Kidney tubule cell (primary cell): ENCODE measurements around the gene RANBP9.
A peak's percentile ranks its signal among the peaks of the same experiment; 100 is the strongest.

Experiments used
- DNase-seq: peaks from one replicate; pipeline ENCODE4 v3.0.0-alpha.2; 2018; ENCODE audit warnings: low spot score

RANBP9 gene

DNA sequence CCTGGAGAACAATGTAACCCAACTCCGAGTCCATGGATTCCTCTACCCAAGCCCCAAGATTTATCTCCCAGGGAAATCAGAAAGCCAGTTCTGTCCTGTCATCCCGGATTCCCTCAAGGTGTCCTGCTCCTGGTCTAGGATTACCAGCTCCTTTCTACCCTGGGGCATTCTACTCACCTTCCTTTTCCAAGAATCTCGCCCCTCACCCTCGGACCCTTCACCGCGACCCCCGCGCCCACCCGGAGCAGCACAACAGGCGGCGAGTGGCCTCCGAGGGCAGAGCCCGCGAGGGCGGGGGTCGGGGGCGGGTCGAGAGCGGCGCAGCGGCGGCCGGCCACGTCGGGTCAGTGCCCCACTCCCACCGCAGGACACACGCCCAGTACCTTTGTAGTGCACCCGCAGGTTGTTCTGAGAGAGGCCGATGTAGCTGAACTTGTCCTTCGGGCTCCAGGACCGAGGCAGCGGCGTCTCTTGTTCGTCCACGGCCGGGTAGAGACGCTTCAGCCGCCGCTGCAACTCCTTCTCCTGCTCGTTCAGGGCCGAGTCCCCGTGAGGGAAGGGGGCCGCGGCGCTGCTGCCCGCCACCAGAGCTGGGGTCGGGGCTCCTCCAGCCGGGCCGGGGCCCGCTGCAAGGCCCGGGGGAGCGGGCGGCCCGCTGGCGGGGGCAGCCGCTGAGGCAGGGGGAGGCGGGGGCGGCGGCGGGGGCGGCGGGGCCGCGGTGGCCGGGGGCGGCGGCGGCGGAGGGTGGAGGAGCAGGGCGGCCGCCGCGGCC is 897 bp downstream of the RANBP9 start:
- DNase-seq = peak; percentile 53

DNA sequence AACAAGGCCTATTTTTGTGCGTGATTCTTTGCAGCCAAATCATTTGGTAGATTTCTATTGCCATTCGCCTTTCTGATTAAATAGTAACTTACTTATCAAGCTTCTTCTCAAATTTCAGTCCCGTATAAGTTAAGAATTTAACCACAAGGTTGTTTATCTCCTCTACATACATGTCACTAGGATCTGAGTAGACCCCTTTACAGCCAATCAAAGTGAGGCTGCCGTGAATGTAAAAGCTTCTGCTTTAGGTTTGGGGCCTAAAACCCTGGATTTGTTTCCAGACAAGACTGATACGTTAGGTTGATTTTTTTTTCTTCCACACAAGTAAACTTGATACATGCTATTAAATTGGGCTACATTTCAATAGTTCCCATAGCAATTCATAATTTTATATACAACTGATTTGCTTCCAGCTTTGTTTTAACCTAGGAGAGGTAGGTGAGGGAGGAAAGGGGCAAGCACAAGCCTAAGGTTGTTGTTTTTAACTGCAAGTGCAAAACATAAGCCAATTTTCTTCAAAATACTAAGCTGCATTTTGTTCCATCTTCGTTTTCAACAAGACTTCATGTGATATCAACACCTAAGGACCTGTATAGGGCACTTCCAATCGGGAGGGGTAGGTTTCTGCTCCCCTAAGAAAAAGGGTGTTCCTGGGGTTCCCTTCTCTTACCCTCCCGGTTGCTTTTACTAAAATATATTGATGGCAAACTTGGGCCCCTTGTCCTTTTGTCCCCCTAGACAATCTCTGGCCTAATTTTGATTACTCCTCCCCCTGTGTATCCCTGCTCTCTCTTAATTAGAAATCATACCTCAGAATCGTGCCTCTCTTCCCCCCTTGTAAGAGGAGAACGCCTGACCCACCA is 1.7 kb downstream of the RANBP9 start:
- DNase-seq = peak; percentile 12

DNA sequence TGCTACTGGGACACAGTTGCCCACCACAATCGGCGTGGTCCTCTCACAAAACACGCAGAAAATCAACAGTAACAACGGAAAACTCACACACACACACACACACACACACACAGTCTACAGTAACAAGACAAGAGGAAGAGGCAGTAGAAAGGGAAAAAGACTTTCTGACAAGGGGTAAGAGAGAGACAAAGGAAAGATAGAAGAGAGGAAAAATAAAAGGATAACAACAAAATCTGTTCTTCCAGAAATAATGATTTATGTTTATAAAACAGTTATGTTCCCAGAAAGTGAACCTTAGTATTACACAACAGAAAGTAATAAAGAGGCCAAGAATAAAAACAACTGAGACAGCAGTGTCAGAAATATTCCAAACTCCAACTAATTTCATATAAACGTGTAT is 2.9 kb downstream of the RANBP9 start:
- DNase-seq = peak; percentile 11

DNA sequence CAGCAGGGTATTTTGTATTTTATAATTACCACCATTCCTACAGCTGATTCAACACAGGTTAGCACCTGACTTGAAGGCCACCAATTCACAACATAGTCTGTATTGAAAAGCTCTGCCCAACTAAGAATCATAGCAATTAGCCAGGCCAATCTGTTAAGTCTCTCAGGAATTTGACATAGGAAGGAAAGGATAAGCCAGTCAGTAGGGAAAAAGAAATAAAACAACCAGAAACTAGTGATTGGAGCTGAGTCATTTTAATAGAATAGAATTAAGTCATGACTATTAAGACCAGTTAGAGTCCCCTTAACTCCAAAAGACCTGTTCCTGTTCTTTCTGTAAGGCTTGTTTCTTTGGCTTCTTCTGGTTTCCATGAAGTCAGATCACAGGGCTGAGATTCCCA is 8.1 kb downstream of the RANBP9 start:
- DNase-seq = no peak

DNA sequence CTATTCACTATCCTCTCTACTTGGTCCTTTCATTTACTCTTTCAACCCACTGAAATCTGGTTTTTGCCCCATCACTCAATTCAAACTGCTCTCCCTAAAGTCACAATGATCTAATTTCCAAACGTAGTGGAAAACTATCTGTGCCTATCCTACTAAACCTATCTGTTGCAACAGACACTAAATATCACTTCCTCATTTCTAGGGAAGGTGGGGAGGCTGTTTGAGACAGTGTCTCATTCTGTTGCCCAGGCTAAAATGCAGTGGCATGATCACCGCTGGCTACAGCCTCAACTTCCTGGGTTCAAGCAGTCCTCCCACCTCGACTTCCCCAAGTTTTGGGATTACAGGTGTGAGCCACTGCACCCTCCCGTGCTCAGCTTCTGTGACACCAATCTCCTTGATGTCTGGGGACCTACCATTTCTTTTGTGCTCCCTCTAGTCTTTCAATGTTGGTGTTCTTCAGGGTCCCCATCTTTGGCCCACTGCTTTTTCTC is 8.8 kb downstream of the RANBP9 start:
- peak; percentile 3 for DNase-seq

DNA sequence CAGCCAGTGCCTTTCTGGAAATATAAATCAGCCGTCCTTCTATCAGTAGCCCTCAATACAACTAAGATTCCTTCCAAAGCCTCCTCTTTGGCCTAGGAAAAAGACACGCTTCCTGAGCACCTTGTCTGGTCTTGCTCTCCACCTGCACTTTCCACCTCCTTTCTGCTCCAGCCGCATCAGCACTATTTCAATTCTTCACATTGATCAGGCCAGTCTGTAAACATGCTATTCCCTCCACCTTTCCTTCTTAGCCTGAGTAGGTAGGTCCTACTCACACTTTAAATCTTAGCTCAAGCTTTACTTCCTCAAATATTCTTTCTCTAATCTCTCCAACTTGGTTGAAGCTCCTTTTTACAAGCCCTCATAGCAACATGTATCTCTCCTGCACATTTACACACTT is 11.4 kb downstream of the RANBP9 start:
- DNase-seq = no peak

DNA sequence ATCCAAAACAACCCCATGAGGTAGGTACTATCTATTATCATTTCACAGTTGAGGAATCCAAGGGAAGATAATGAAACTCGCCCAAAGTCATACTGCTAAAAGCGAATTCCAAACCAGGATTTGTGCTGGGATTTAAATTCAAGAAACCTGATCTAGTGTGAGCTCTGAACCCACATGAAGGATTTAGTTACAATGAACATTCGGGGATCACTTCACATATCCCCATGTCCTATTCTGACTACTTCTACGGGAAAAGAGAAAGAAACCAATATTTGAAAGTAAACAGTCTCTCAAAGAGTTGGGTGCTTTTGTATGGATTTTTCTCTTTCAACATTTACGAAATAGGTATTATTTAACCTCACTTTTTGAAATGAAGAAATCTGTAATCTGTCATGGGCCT is 12.9 kb downstream of the RANBP9 start:
- DNase-seq = no peak

DNA sequence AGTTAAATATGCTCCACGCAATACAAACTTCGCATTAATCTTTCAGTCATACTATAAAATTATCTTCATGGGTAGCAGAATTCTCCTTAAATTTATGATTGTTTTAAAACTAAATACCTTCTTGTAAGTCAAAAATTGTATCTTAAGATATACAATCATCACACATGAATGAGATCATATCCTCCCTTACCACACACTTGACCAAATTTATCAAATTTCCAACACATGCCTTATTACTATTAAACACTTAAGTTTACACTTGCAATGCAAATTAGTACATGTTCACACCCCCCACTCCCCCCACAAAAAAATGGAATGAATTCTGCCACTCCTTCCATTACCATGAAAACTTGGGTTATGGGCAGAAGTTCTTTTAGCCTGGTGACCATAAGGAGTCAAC is 13.8 kb downstream of the RANBP9 start:
- no peak for DNase-seq

DNA sequence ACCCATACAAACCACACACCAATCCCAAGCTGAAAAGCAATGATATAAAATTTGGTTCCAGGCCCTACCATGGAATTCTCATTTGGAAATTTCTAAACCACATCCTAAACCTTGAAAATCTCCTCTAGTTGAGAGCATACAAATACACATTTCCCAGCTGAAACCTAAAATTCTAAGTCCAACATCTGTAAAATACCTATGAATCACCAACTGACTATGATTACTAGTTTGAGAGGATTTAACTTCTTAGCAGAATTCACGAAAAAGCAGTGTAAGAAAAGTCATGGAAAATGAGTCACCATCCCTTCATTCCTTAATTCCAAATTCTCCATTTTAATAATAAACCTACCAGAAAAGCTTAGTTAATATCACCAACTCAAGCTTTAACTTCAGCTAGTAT is 15.4 kb downstream of the RANBP9 start:
- DNase-seq = peak; percentile 31

DNA sequence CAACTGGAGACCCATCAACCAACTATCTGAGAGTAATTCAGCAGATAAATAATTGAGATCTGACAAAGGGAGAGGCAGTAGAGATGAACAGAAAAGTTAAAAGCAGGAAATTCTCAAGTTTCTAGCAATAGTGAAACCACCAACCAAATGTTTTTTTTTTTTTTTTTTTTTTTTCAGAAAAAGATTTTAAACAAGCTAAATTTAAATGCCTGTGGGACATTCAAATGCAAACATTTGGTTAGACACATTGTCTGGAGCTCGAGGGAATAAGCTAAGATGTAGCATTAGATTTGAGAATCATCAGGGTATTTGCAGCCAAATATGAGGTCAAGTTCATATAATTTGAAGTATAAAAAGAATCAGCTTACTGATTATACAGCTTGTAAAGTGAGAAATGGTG is 16.4 kb downstream of the RANBP9 start:
- no peak for DNase-seq

DNA sequence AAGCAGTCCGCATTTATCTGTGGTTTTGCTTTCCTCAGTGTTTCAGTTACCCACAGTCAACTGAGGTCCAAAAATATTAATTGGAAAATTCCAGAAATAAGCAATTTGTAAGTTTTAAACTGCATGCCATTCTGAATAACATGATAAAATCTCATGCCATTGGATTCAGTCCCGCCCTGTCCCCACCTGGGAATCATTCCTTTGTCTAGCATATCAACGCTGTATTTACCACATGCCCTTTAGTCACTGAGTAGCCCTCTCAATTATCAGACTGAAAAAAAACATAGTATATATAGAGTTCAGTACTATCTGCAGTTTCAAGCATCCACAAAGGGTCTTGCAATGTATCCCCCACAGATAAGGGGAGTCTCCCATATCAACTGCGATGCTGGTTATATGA is 17.1 kb downstream of the RANBP9 start:
- DNase-seq = no peak

DNA sequence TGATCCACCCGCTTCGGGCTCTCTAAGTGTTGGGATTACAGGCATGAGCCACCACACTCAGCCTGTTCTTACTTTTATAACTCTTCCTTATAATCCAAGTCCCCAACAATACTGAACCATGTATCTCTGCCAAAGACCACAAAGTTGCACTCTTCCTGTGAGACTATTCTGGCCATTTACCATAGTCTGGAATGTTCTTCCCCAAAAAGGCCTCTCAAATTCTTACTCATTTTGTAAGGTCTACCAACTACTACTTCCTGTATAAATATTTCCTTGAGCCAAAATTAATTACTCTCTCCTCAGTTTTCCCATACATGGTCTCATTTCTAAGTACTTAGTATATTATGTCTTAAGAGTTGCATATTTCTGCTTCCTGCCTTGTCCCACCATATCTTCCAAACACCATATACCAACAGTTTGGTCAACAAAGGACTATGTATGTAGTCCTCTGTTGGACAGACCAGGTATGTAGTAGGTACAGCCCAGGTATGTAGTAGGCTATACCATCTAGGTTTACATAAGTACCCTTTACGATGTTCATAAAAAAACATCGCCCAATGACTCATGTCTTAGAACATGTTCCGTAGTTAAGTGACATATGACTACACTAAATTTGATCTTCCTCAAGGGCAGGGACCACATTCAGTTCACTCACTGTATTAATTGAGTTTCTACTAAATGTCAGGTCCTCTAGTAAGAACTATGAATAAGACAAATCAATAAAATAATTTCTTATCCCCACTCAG is 22.0 kb downstream of the RANBP9 start:
- DNase-seq = no peak

DNA sequence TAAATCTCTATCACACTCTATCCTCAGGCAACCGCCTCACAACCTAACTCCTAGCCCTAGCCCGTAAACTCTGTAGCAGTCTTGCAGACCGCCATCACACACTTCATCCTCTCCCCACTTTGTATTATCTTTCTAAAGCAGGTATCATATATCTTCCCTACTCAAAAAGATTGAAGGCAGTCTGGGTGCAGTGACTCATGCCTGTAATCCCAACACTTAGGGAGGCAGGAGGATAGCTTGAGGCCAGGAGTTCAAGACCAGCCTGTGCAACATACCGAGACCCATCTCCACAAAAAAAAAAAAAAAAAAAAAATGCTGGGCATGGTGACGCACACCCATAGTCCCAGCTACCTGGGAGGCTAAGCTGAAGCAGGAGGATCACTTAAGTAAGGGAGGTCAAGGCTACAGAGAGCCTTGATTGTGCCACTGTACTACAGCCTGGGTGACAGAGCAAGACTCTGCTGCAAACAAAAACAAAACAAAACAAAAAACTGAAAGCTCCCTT is 22.9 kb downstream of the RANBP9 start:
- no peak for DNase-seq

DNA sequence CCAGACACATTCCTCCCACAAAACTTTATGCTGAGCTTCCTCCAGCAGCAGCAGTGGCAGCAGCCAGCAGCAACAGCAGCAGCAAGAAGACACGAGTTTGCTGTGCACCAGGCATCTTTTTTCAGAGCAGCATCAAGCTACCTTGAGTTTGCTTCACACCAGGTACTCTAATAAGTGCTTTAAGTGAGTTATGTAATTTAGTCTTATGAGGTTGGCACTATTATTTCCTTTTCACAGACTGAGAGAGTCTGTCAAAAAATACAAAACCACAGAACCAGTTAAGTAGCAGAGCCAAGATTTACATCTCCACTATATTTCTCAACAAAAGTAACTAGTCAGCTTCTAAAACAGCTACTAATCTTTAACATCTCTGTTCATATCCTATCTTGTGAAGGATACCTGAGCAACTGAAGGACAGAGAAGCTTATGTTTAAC is 23.7 kb downstream of the RANBP9 start:
- DNase-seq = no peak

DNA sequence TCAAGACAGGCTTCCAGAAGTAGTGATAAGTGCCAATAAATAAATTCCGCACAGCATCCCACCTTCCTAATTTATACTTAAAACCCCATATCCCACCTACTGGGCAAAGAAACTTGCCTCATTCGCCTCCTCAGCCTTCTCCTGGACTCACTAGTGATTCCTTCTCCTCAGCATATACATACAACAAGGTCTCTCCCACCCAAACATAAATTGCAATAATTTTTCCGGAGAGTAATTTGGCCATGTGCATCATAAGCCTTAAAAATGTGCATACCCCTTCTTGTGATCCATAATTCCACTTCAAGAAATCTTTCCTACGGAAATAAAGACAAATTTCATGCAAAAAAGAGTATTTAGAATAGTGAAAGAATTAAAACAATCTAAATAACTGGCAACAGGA is 26.8 kb downstream of the RANBP9 start:
- DNase-seq = no peak

DNA sequence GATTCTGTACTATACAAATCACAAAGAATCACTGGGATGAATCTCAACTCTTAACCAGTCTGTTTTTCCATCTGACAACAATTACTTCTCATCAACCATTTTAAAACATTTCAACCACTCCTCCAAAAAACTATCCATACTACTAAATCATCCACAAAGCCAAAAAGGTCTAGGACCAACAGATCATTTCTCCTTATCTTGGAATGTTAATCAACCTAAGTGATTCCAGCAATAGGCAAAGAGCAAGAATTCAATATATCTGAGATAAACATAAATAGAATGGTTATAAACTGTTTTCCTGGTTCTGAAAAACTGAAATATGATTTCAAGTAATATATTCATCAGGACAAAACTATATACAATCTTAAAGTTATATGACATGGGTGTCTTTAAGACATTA is 28.6 kb downstream of the RANBP9 start:
- no peak for DNase-seq

DNA sequence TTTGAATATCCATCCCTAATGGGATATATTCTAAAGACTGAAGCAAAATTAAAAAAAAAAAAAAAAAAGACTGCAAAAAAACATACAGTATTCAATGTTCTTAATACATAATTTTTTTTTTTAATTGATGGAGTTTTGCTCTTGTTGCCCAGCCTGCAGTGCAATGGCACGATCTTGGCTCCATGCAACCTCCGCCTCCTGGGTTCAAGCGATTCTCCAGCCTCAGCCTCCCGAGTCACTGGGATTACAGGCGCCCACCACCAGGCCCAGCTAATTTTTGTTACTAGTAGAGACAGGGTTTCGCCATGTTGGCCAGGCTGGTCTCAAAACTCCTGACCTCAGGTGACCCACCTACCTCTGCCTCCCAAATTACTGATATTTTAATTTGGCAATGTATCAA is 29.3 kb downstream of the RANBP9 start:
- no peak for DNase-seq

DNA sequence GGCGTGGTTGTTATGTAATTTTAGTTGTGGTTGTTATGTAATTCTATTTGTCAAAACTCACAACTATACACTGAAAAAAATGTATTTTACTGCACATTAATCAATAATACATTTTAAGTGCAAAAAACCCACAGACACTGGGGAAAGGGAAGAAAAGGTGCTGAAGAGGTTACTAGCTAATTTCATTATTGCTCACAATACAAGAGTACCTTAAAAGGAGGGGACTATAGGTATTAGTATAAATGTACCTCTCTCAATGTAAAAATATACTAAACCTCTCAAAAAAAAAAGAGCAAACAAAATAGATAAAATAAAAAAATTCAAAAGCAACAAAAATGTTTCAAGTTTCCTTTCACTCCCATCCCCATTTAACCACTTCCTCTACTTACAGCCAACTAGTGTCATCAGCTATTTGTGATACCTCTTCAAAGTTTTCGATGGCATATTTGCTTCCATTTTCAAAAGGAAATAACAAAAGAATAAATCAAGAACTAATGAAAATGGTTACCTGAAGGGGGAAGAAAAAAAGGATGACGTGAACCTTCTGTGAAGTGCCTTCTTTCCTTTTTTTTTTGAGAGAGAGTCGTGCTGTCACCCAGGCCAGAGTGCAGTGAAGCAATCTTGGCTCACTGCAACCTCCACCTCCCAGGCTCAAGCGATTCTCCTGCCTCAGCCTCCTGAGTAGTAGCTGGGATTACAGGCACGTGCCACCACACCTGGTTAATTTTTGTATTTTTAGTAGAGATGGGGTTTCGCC is 30.2 kb downstream of the RANBP9 start:
- no peak for DNase-seq

DNA sequence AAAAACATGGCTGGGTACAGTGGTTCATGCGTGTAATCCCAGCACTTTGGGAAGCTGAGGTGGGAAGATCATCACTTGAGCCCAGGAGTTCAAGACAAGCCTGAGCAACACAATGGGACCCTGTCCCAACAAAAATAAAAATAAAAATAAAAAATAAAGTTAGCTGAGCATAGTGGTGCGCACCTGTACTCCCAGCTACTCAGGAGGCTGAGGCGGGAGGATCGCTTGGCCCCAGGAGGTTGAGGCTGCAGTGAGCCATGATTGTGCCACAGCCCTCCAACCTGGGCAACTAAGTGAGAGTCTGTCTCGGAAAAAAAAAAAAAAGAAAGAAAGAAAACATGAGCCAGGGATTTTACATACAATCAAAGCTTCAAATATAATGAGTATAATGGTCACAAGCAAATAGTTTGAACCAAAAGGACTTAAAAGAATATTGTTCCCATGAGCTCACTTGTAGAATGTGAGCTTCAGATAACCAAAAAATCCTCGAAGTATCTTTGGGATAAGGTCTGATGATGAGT is 31.1 kb downstream of the RANBP9 start:
- DNase-seq = no peak

DNA sequence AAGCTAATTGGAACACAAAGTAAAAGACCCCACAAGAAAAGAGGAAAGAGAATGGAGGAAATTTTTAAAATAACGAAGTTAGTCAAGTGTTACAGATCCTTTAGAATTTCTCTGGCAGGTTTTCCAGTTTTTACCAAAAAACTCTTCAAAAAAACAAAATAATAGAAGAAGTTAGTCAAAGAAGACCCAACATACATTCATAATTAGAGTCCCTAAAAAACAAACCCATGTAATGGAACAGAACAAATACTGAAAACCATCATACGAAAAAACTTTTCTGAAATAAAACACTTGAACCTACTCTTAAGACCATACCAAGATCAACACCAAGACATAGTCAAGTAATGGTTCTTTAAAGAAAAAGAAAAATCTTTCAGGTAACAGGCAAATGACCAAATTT is 31.6 kb downstream of the RANBP9 start:
- no peak for DNase-seq

DNA sequence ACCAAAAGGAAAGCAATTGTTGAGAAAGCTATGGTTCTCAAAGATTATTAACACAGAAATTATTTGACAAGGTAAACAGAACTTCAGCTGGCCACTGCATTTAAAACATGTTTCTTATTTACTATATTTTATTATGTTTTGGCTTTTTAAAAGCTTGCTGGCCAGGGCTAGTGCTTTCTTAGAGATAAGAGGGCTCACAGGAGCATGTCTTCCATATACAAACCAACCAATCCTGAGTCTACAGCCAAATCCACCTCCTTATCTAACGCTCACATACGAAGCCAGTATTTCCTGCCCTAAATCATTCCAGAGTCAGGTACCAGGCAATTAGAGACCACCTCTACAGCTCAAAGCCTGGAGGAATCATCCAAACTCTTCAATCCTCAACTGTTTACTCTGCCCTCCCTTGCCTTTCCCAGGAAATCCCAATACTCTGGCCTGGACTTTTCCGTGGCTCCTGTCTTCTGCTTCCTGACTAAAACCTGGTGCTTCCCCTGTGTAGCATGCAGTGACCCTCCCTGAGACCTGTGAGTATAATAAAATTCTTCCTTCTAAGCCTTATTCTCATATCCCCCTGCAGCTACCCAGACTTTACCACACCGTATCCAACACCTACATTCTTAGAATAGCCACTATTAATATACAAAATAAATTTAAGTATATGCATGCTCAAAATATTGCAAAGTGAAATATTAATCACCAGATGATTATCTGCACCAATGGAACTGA is 33.2 kb downstream of the RANBP9 start:
- DNase-seq = no peak
